NCI-H2081 (cell line): ENCODE results near the gene SEC16A.

ENCODE experiments used
- DNase-seq, 2 experiments: peaks; one replicate each; lab custom pipeline; 2025; lab: John Stamatoyannopoulos, UW

The SEC16A gene

GRCh38 chr9:136400038-136400834 is 82.6 kb downstream of the SEC16A start, which contains the start of gene SNAPC4:
Gene SNAPC4, minus strand, starts transcription at chr9:136400170. Its CDS starts 1,742 bp downstream, at chr9:136398428.
- DNase-seq, result peak; percentile 90 to 91

- DNase-seq, result peak in 1 of 2 experiments; percentile 16
These were observed 83.4 kb downstream of the SEC16A start for GRCh38 chr9:136399176-136400037.

GRCh38 chr9:136398286-136398685 is 84.6 kb downstream of the SEC16A start:
- DNase-seq, result no peak

- DNase-seq, result no peak
These were observed 85.2 kb downstream of the SEC16A start for GRCh38 chr9:136397643-136398042.

GRCh38 chr9:136396219-136396515 is 86.7 kb downstream of the SEC16A start:
- DNase-seq, result no peak

GRCh38 chr9:136395345-136396218 is 87.3 kb downstream of the SEC16A start:
- DNase-seq, result no peak

- DNase-seq, result no peak
These were observed 87.9 kb downstream of the SEC16A start for GRCh38 chr9:136395020-136395340.

GRCh38 chr9:136394312-136395019 is 88.4 kb downstream of the SEC16A start:
- DNase-seq, result no peak

- DNase-seq, result no peak
These were observed 89.3 kb downstream of the SEC16A start for GRCh38 chr9:136393531-136393930.

- no peak for DNase-seq
These were observed 90.0 kb downstream of the SEC16A start for GRCh38 chr9:136392538-136393449.

- no peak for DNase-seq
These were observed 90.9 kb downstream of the SEC16A start for GRCh38 chr9:136391737-136392537.
